CD4-positive, alpha-beta T cell (primary cell): ENCODE measurements around the gene CPB2. TPM values are rescaled to one million over a fixed set of nuclear protein-coding genes. Genes with fewer than 3 reads are reported as not detected.

Experiments used
- ATAC-seq: fragments of 200-7000 bp; cut with Tn5 transposase; one replicate; pipeline ENCODE4 v1.10.0; 2022; ENCODE audit warnings: mild to moderate bottlenecking; ENCODE audit not compliant: poor library complexity
- CTCF ChIA-PET: fragments of 350-600 bp; sonication (Branson Sonifier 250); formaldehyde crosslinking; loops from one replicate; lab custom pipeline; 2021; ENCODE audit warnings: antibody characterized with exemption, inconsistent platforms; lab: Charles Lee
- POLR2A ChIA-PET: fragments of 350-600 bp; sonication (Branson Sonifier 250); formaldehyde crosslinking; loops from one replicate; lab custom pipeline; 2021; ENCODE audit warnings: antibody characterized with exemption, inconsistent platforms; lab: Charles Lee
- DNase-seq, 14 experiments: peaks; one replicate each; pipeline ENCODE4 v3.0.0-alpha.2; 2013 to 2020; ENCODE audit warnings: mixed read lengths in 2 of 14
- H3K27ac ChIP-seq, 2 donors: one replicate each; pipeline versions ENCODE4 v1.5.1 to v1.7.0; 2013; ENCODE audit warnings: low read length in 2 of 2, low read depth in 1 of 2, mild to moderate bottlenecking in 1 of 2
- H3K27me3 ChIP-seq, 2 experiments: 1 replicate in 1 of 2; 2 replicates in 1 of 2; pipeline versions ENCODE4 v1.6.1 to v1.7.0; 2013; ENCODE audit warnings: low read length in 2 of 2, control low read depth in 1 of 2, mild to moderate bottlenecking in 1 of 2, moderate library complexity in 1 of 2; ENCODE audit not compliant: insufficient read depth in 2 of 2, control insufficient read depth in 1 of 2
- H3K36me3 ChIP-seq: one replicate; pipeline ENCODE4 v1.6.1; 2013; ENCODE audit warnings: low read length, control low read depth; ENCODE audit not compliant: insufficient read depth
- H3K4me1 ChIP-seq: one replicate; pipeline ENCODE4 v1.6.1; 2013; ENCODE audit warnings: low read length, control low read depth; ENCODE audit not compliant: insufficient read depth
- H3K4me3 ChIP-seq: one replicate; pipeline ENCODE4 v1.5.1; 2013; ENCODE audit warnings: mild to moderate bottlenecking, low read length, moderate library complexity
- H3K9me3 ChIP-seq, 2 experiments: 1 replicate in 1 of 2; 2 replicates in 1 of 2; pipeline versions ENCODE4 v1.6.1 to v1.7.0; 2013; ENCODE audit warnings: low read length in 2 of 2, mild to moderate bottlenecking in 2 of 2, control low read depth in 1 of 2, moderate library complexity in 1 of 2; ENCODE audit not compliant: control insufficient read depth in 1 of 2, insufficient read depth in 1 of 2
- H3K27ac Mint-ChIP-seq: one replicate; pipeline ENCODE4 v1.8.0; 2020; ENCODE audit warnings: mixed read lengths
- H3K27me3 Mint-ChIP-seq: one replicate; pipeline ENCODE4 v1.8.0; 2021; ENCODE audit warnings: mixed read lengths
- H3K36me3 Mint-ChIP-seq: one replicate; pipeline ENCODE4 v1.8.0; 2021; ENCODE audit warnings: low read depth, mixed read lengths
- H3K4me1 Mint-ChIP-seq: one replicate; pipeline ENCODE4 v1.8.0; 2021; ENCODE audit warnings: low read depth, mixed read lengths
- H3K4me3 Mint-ChIP-seq: one replicate; pipeline ENCODE4 v1.8.0; 2020; ENCODE audit warnings: mild to moderate bottlenecking, mixed read lengths
- H3K9me3 Mint-ChIP-seq: one replicate; pipeline ENCODE4 v1.8.0; 2020; ENCODE audit warnings: mixed read lengths
- CTCF ChIP-seq: fragments of 200-600 bp; IDR thresholded peaks from one replicate; pipeline ENCODE4 v1.8.0; 2022; ENCODE audit warnings: antibody characterized with exemption, mild to moderate bottlenecking
- intact Hi-C, 2 experiments: fragments of 100-400 bp; cut with DNase I in 1 of 2; cut with micrococcal nuclease in 1 of 2; formaldehyde crosslinking; loops; one replicate each; pipeline versions ENCODE4 v1.15.1 to v1.9.0; 2023 to 2025; cut with DNase I, micrococcal nuclease
- total RNA-seq, 174 experiments: library from RNA in 2 of 174; stranded (reverse) in 2 of 174; gene quantifications; one replicate each; pipeline ENCODE4 v1.2.3 and lab custom pipeline; 2021 to 2026

Gene CPB2
- total RNA-seq, 2 experiments from 2014 or later: not detected

GRCh38 chr13:46124967-46125933, 20.4 kb upstream of the CPB2 start:
- no peak overlapping the region for H3K4me3 ChIP-seq
- Mint-ChIP-seq H3K4me3 (peak overlapping the region; percentile 53), H3K9me3 (no peaks in the 10 kb centered on the region), H3K27ac (peak overlapping the region; percentile 87), H3K36me3 (peaks cover 38% of the 10 kb centered on the region), H3K27me3 (no peaks in the 10 kb centered on the region), H3K4me1 (peaks cover 56% of the 10 kb centered on the region)
- H3K27ac ChIP-seq: peak overlapping the region; percentile 37 to 52
- peak; percentile 27 for ATAC-seq
- peak in 3 of 14 experiments; percentile 25 to 53 (median 26) for DNase-seq
- peaks cover 27% of the 10 kb centered on the region for H3K4me1 ChIP-seq
- POLR2A ChIA-PET: interaction anchor here (0.6 to 2.1 kb wide), 11 partner anchors 15 to 315 kb away, joined by 3 to 18 read pairs (median 4); partner anchors contain the start of gene ZC3H13
- TF ChIP-seq CTCF: no peak
- intact Hi-C loops: loop anchor here (5.0 to 10.0 kb wide), 5 partner anchors 68 to 613 kb away; no protein-coding TSS in a partner anchor
- CTCF ChIA-PET: interaction anchor here (1.2 to 2.8 kb wide), 5 partner anchors 14 to 196 kb away, joined by 4 to 22 read pairs (median 5); no protein-coding TSS in a partner anchor
- peaks cover 43% of the 10 kb centered on the region for H3K36me3 ChIP-seq
- H3K27me3 ChIP-seq: no peaks in the 10 kb centered on the region
- no peaks in the 10 kb centered on the region for H3K9me3 ChIP-seq

- ChIA-PET CTCF (interaction anchor here (1.5 to 2.8 kb wide), 2 partner anchors 15 to 197 kb away, joined by 4 to 12 read pairs; no protein-coding TSS in a partner anchor), POLR2A (interaction anchor here (1.0 to 1.6 kb wide), 4 partner anchors 16 to 90 kb away, joined by 3 to 8 read pairs (median 5); no protein-coding TSS in a partner anchor)
- TF ChIP-seq CTCF: no peak
- H3K9me3 Mint-ChIP-seq: no peaks in the 10 kb centered on the region
- H3K27ac ChIP-seq: peak overlapping the region; percentile 37 to 52
- peak overlapping the region; percentile 47 for H3K4me3 Mint-ChIP-seq
- no peaks in the 10 kb centered on the region for H3K27me3 Mint-ChIP-seq
- H3K4me1 Mint-ChIP-seq: peaks cover 59% of the 10 kb centered on the region
- H3K27me3 ChIP-seq: no peaks in the 10 kb centered on the region
- peak overlapping the region; percentile 87 for H3K27ac Mint-ChIP-seq
- peaks cover 27% of the 10 kb centered on the region for H3K4me1 ChIP-seq
- no peaks in the 10 kb centered on the region for H3K9me3 ChIP-seq
- no peak for ATAC-seq
- DNase-seq: peak in 5 of 14 experiments; percentile 15 to 42 (median 36)
- intact Hi-C loops: loop anchor here (5.0 to 10.0 kb wide), 2 partner anchors 67 to 280 kb away; no protein-coding TSS in a partner anchor
- peaks cover 31% of the 10 kb centered on the region for H3K36me3 Mint-ChIP-seq
- no peak overlapping the region for H3K4me3 ChIP-seq
- H3K36me3 ChIP-seq: peaks cover 36% of the 10 kb centered on the region
Observed at GRCh38 chr13:46124531-46124966, 19.7 kb upstream of the CPB2 start.

GRCh38 chr13:46122304-46122703, 17.5 kb upstream of the CPB2 start:
- ChIA-PET POLR2A (interaction anchor here (1.0 kb wide), 1 partner anchor 70 kb away, joined by 3 read pairs; the partner anchor contains the start of gene ZC3H13), CTCF (no interaction called here)
- H3K4me3 Mint-ChIP-seq: no peak overlapping the region
- TF ChIP-seq CTCF: no peak
- intact Hi-C loops: loop anchor here (5.0 to 10.0 kb wide), 2 partner anchors 65 to 278 kb away; no protein-coding TSS in a partner anchor
- H3K4me1 Mint-ChIP-seq: peaks cover 59% of the 10 kb centered on the region
- Histone ChIP-seq H3K4me3 (no peak overlapping the region), H3K27ac (no peak overlapping the region), H3K36me3 (peaks cover 15% of the 10 kb centered on the region), H3K4me1 (peaks cover 27% of the 10 kb centered on the region), H3K9me3 (no peaks in the 10 kb centered on the region), H3K27me3 (no peaks in the 10 kb centered on the region)
- H3K27me3 Mint-ChIP-seq: no peaks in the 10 kb centered on the region
- H3K36me3 Mint-ChIP-seq: peaks cover 15% of the 10 kb centered on the region
- ATAC-seq: no peak
- H3K9me3 Mint-ChIP-seq: no peaks in the 10 kb centered on the region
- peak overlapping the region; percentile 27 for H3K27ac Mint-ChIP-seq
- DNase-seq: no peak
